GM12878 (cell line): Measurements from ENCODE around the gene SMAD4. TPM values are rescaled to one million over a fixed set of nuclear protein-coding genes. Genes with fewer than 3 reads are reported as not detected.

Experiments
- ATAC-seq: fragments of 200-7000 bp; cut with Tn5 transposase; 3 replicates; pipeline ENCODE4 v1.9.1; 2020; ENCODE audit warnings: mild to moderate bottlenecking, moderate library complexity
- BruUV-seq: library from RNA; stranded (reverse); fragments of 400-500 nt; replicated peaks from 2 replicates; lab custom pipeline; 2021; lab: Mats Ljungman, UMichigan
- CTCF ChIA-PET: fragments of 300-600 bp; sonication (Branson Sonifier 250); formaldehyde crosslinking; extraction: SDS; loops from one replicate; lab custom pipeline; 2021; ENCODE audit warnings: inconsistent platforms; lab: Yijun Ruan, JAX
- POLR2A ChIA-PET: fragments of 350-600 bp; formaldehyde crosslinking; extraction: SDS; loops from one replicate; lab custom pipeline; 2021; ENCODE audit warnings: inconsistent platforms; lab: Charles Lee
- RAD21 ChIA-PET: fragments of 300-600 bp; sonication (Branson Sonifier 250); formaldehyde crosslinking; loops from one replicate; lab custom pipeline; 2023; ENCODE audit warnings: antibody characterized with exemption; ENCODE audit not compliant: unreplicated experiment; lab: Charles Lee
- SMC1A ChIA-PET: fragments of 300-600 bp; sonication (Branson Sonifier 250); formaldehyde crosslinking; loops from one replicate; lab custom pipeline; 2023; ENCODE audit not compliant: unreplicated experiment, uncharacterized antibody; lab: Charles Lee
- DNase-seq: peaks from one replicate; pipeline ENCODE4 v3.0.0-alpha.2; 2011; ENCODE audit warnings: low read depth, low spot score
- FAIRE-seq: peaks from 3 replicates; lab custom pipeline; 2011; peaks lifted over from hg19 to GRCh38; lab: Jason Lieb, UNC
- H2AFZ ChIP-seq: 2 replicates; pipeline ENCODE4 v1.6.0; 2011; ENCODE audit warnings: low read depth, low read length, control low read depth; ENCODE audit not compliant: control insufficient read depth
- H3K27ac ChIP-seq: 2 replicates; pipeline ENCODE4 v1.5.1; 2011; ENCODE audit warnings: control low read depth; ENCODE audit not compliant: control insufficient read depth, insufficient read depth
- H3K27me3 ChIP-seq, 2 experiments: replicated peaks in 1 of 2; 2 replicates each; pipeline versions ENCODE4 v1.6.0 to v1.6.1; 2011; ENCODE audit warnings: low read length in 1 of 2; ENCODE audit not compliant: control insufficient read depth in 2 of 2, insufficient read depth in 2 of 2
- H3K36me3 ChIP-seq, 2 experiments: 2 replicates each; pipeline ENCODE4 v1.5.1; 2011; ENCODE audit warnings: low read length in 1 of 2; ENCODE audit not compliant: control insufficient read depth in 2 of 2, insufficient read depth in 2 of 2
- H3K4me1 ChIP-seq: 2 replicates; pipeline ENCODE4 v1.6.1; 2011; ENCODE audit warnings: mild to moderate bottlenecking, low read length, moderate library complexity, mixed read lengths; ENCODE audit not compliant: control insufficient read depth, insufficient read depth
- H3K4me2 ChIP-seq: 2 replicates; pipeline ENCODE4 v1.6.0; 2011; ENCODE audit warnings: control low read depth; ENCODE audit not compliant: control insufficient read depth, insufficient read depth
- H3K4me3 ChIP-seq: fragments of 200-600 bp; sonication (generic); 2 replicates; pipeline ENCODE4 v1.5.1; 2016
- H3K79me2 ChIP-seq: 2 replicates; pipeline ENCODE4 v1.6.0; 2011; ENCODE audit warnings: low read length; ENCODE audit not compliant: control insufficient read depth, insufficient read depth
- H3K9ac ChIP-seq: 2 replicates; pipeline ENCODE4 v1.8.0; 2011; ENCODE audit warnings: low read length, control low read depth, mixed read lengths; ENCODE audit not compliant: control insufficient read depth, insufficient read depth
- H3K9me3 ChIP-seq: replicated peaks from 3 replicates; pipeline ENCODE4 v1.5.1; 2011; ENCODE audit warnings: mild to moderate bottlenecking, low read length; ENCODE audit not compliant: control insufficient read depth, insufficient read depth
- H4K20me1 ChIP-seq: 2 replicates; pipeline ENCODE4 v1.6.0; 2011; ENCODE audit not compliant: control insufficient read depth, insufficient read depth
- BACH1 ChIP-seq: fragments of 450-650 bp; IDR thresholded peaks from 2 replicates; pipeline ENCODE4 v1.6.1; 2017; ENCODE audit warnings: mild to moderate bottlenecking, borderline replicate concordance
- CBFB ChIP-seq: IDR thresholded peaks from 2 replicates; pipeline ENCODE4 v1.6.1; 2016; ENCODE audit warnings: antibody characterized with exemption, low read depth
- CHD4 ChIP-seq: fragments of 200-600 bp; sonication (generic); IDR thresholded peaks from 2 replicates; pipeline ENCODE4 v1.6.1; 2016; ENCODE audit warnings: mild to moderate bottlenecking
- EGR1 ChIP-seq, 2 experiments: IDR thresholded peaks; 1 replicate in 1 of 2; 2 replicates in 1 of 2; pipeline ENCODE4 v1.6.1; 2011 to 2012; ENCODE audit warnings: low read depth in 2 of 2, low read length in 2 of 2, borderline replicate concordance in 1 of 2, mild to moderate bottlenecking in 1 of 2, moderate library complexity in 1 of 2
- GABPA ChIP-seq: IDR thresholded peaks from 2 replicates; pipeline ENCODE4 v1.6.1; 2014; ENCODE audit warnings: antibody characterized with exemption, low read depth, mild to moderate bottlenecking, inconsistent platforms
- HDAC6 ChIP-seq: fragments of 200-600 bp; sonication (generic); IDR thresholded peaks from one replicate; pipeline ENCODE4 v1.8.0; 2017; ENCODE audit warnings: antibody characterized with exemption; ENCODE audit not compliant: unreplicated experiment
- MTA3 ChIP-seq: IDR thresholded peaks from 2 replicates; pipeline ENCODE4 v1.6.1; 2012; ENCODE audit warnings: low read length, inconsistent platforms, borderline replicate concordance
- NBN ChIP-seq: fragments of 450-650 bp; IDR thresholded peaks from 2 replicates; pipeline ENCODE4 v1.6.1; 2016
- NFIC ChIP-seq: IDR thresholded peaks from 2 replicates; pipeline ENCODE4 v1.6.1; 2012; ENCODE audit warnings: low read depth, mild to moderate bottlenecking, inconsistent platforms, low read length, moderate library complexity
- NFYA ChIP-seq: IDR thresholded peaks from 2 replicates; pipeline ENCODE4 v1.6.1; 2011; ENCODE audit warnings: low read depth, mild to moderate bottlenecking, low read length, improper control_type of control experiment, borderline replicate concordance
- NRF1 ChIP-seq: conservative IDR thresholded peaks from 2 replicates; pipeline ENCODE4 v1.6.1; 2011; ENCODE audit warnings: mild to moderate bottlenecking, low read depth, low read length, improper control_type of control experiment
- RBBP5 ChIP-seq: fragments of 200-600 bp; sonication (generic); conservative IDR thresholded peaks from 2 replicates; pipeline ENCODE4 v1.6.1; 2016
- SMAD1 ChIP-seq: fragments of 450-650 bp; IDR thresholded peaks from 2 replicates; pipeline ENCODE4 v1.6.1; 2018; ENCODE audit warnings: mild to moderate bottlenecking, low read depth; ENCODE audit not compliant: partially characterized antibody
- SMARCA5 ChIP-seq: fragments of 450-650 bp; IDR thresholded peaks from 2 replicates; pipeline ENCODE4 v1.6.1; 2017; ENCODE audit warnings: mild to moderate bottlenecking
- WGBS: methylation state at CpG from one replicate; pipeline ENCODE4 v1.1.6; 2016; ENCODE audit warnings: low lambda C conversion rate; ENCODE audit not compliant: insufficient replicate concordance, insufficient coverage; ENCODE audit errors: missing lambda C conversion rate; 5-methylcytosine and 5-hydroxymethylcytosine counted together
- in situ Hi-C: fragments of 300-500 bp; cut with MboI; formaldehyde crosslinking; loops from 9 replicates; pipeline ENCODE4 v1.14.3; 2018; ENCODE audit warnings: mixed read lengths
- intact Hi-C: fragments of 100-400 bp; cut with micrococcal nuclease; formaldehyde crosslinking; loops from one replicate; pipeline ENCODE4 v1.14.2; 2022; ENCODE audit not compliant: unreplicated experiment
- polyA plus RNA-seq, 11 experiments: library from polyadenylated mRNA; depleted of rRNA in 4 of 11; unstranded in 6 of 11; stranded (reverse) in 5 of 11; fragments of >200 nt; fragmentation: Nextera tagmentation in 4 of 11; fragmentation: Illumina TruSeq in 1 of 11; extraction: Ambion mirVana in 4 of 11; extraction: Trizol in 1 of 11; gene quantifications; 1 replicate in 1 of 11; 2 replicates in 10 of 11; pipeline versions ENCODE4 v1.2.1 to v1.2.3, GENCODE V29; 2011 to 2016; ENCODE audit warnings: inconsistent platforms in 2 of 11, missing spikeins in 2 of 11, low read depth in 1 of 11
- total RNA-seq, 4 experiments: library from RNA; depleted of rRNA in 3 of 4; stranded (reverse); fragments of >200 nt in 3 of 4; fragmentation: Illumina TruSeq in 1 of 4; extraction: Trizol in 1 of 4; gene quantifications; 2 replicates each; pipeline versions ENCODE4 v1.2.1 to v1.2.3, GENCODE V29; 2013 to 2021
- TF ChIP-seq, protein P1 (sequence below): fragments of 450-650 bp; IDR thresholded peaks from 2 replicates; pipeline ENCODE4 v1.6.1; 2017; ENCODE audit warnings: mild to moderate bottlenecking, moderate library complexity
- TF ChIP-seq, protein P2 (sequence below): IDR thresholded peaks from 2 replicates; pipeline ENCODE4 v1.6.1; 2012; ENCODE audit warnings: low read length, inconsistent platforms
- TF ChIP-seq, protein P3 (sequence below): fragments of 450-650 bp; IDR thresholded peaks from 2 replicates; pipeline ENCODE4 v1.6.1; 2018; ENCODE audit warnings: mild to moderate bottlenecking, low read depth, moderate library complexity; ENCODE audit not compliant: partially characterized antibody

The SMAD4 gene
- total and polyA plus RNA-seq, 10 of the 15 experiments (the other 5 are each of a cell fraction or from before 2014, with no cell fraction given): 9.6 to 99.9 (median 37.5) TPM

DNA sequence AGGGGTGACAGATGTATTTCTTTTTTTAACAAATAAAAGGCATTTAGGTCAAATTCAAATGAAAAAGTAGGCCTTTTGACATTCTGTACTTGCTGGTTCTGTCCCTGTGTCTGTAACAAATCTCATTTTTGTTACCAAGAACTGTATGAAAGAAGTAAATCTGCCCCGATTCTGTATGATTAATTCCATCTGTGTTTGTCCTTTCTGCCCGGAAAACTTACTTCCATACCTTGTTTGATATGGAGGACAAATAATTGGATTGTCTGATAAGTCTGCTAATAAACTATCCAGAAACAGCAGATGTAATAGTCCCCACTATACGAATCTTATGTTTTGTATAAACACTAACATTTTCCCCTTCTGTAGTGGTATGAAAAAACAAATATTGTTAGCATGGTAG, 97.7 kb downstream of the SMAD4 start:
- Histone ChIP-seq H3K9me3 (no peaks in the 10 kb centered on the region), H3K27me3 (no peaks in the 10 kb centered on the region), H3K4me1 (no peaks in the 10 kb centered on the region), H3K27ac (no peak overlapping the region), H3K79me2 (no peaks in the 10 kb centered on the region), H4K20me1 (no peaks in the 10 kb centered on the region), H2AFZ (no peak overlapping the region), H3K36me3 (no peaks in the 10 kb centered on the region), H3K9ac (no peak overlapping the region), H3K4me2 (no peak overlapping the region), H3K4me3 (no peak overlapping the region)
- ChIA-PET SMC1A (no interaction called here), RAD21 (no interaction called here), CTCF (interaction anchor here (1.6 kb wide), 1 partner anchor 10 kb away, joined by 6 read pairs; no protein-coding TSS in a partner anchor), POLR2A (no interaction called here)
- no TSS peak for BruUV-seq
- DNase-seq: no peak
- in situ Hi-C loops (no loop called here), intact Hi-C loops (no loop called here)
- 62% methylated on average over 3 of the region's 3 CpGs for WGBS
- TF ChIP-seq, protein P1, sequence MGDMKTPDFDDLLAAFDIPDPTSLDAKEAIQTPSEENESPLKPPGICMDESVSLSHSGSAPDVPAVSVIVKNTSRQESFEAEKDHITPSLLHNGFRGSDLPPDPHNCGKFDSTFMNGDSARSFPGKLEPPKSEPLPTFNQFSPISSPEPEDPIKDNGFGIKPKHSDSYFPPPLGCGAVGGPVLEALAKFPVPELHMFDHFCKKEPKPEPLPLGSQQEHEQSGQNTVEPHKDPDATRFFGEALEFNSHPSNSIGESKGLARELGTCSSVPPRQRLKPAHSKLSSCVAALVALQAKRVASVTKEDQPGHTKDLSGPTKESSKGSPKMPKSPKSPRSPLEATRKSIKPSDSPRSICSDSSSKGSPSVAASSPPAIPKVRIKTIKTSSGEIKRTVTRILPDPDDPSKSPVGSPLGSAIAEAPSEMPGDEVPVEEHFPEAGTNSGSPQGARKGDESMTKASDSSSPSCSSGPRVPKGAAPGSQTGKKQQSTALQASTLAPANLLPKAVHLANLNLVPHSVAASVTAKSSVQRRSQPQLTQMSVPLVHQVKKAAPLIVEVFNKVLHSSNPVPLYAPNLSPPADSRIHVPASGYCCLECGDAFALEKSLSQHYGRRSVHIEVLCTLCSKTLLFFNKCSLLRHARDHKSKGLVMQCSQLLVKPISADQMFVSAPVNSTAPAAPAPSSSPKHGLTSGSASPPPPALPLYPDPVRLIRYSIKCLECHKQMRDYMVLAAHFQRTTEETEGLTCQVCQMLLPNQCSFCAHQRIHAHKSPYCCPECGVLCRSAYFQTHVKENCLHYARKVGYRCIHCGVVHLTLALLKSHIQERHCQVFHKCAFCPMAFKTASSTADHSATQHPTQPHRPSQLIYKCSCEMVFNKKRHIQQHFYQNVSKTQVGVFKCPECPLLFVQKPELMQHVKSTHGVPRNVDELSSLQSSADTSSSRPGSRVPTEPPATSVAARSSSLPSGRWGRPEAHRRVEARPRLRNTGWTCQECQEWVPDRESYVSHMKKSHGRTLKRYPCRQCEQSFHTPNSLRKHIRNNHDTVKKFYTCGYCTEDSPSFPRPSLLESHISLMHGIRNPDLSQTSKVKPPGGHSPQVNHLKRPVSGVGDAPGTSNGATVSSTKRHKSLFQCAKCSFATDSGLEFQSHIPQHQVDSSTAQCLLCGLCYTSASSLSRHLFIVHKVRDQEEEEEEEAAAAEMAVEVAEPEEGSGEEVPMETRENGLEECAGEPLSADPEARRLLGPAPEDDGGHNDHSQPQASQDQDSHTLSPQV: no peak
- TF ChIP-seq NBN (no peak), RBBP5 (no peak), GABPA (no peak), NFYA (no peak), SMAD1 (no peak), NFIC (no peak), SMARCA5 (no peak), EGR1 (IDR thresholded peaks at IDR 0.05; ENCODE audit: borderline replicate concordance in 1 of 2, low read depth in 2 of 2, low read length in 2 of 2) (no peak), NRF1 (no peak), HDAC6 (no peak), BACH1 (no peak), CBFB (no peak), MTA3 (no peak), CHD4 (no peak)
- TF ChIP-seq, protein P2, sequence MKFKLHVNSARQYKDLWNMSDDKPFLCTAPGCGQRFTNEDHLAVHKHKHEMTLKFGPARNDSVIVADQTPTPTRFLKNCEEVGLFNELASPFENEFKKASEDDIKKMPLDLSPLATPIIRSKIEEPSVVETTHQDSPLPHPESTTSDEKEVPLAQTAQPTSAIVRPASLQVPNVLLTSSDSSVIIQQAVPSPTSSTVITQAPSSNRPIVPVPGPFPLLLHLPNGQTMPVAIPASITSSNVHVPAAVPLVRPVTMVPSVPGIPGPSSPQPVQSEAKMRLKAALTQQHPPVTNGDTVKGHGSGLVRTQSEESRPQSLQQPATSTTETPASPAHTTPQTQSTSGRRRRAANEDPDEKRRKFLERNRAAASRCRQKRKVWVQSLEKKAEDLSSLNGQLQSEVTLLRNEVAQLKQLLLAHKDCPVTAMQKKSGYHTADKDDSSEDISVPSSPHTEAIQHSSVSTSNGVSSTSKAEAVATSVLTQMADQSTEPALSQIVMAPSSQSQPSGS: no peak
- TF ChIP-seq, protein P3, sequence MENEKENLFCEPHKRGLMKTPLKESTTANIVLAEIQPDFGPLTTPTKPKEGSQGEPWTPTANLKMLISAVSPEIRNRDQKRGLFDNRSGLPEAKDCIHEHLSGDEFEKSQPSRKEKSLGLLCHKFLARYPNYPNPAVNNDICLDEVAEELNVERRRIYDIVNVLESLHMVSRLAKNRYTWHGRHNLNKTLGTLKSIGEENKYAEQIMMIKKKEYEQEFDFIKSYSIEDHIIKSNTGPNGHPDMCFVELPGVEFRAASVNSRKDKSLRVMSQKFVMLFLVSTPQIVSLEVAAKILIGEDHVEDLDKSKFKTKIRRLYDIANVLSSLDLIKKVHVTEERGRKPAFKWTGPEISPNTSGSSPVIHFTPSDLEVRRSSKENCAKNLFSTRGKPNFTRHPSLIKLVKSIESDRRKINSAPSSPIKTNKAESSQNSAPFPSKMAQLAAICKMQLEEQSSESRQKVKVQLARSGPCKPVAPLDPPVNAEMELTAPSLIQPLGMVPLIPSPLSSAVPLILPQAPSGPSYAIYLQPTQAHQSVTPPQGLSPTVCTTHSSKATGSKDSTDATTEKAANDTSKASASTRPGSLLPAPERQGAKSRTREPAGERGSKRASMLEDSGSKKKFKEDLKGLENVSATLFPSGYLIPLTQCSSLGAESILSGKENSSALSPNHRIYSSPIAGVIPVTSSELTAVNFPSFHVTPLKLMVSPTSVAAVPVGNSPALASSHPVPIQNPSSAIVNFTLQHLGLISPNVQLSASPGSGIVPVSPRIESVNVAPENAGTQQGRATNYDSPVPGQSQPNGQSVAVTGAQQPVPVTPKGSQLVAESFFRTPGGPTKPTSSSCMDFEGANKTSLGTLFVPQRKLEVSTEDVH: no peak
- FAIRE-seq: no peak
- ATAC-seq: no peak
